ENCODE data around the gene MT1A.

GRCh38 chr16:56615353-56615752 lies 23.1 kb upstream of the MT1A start:
- TF ChIP-seq, protein P1, sequence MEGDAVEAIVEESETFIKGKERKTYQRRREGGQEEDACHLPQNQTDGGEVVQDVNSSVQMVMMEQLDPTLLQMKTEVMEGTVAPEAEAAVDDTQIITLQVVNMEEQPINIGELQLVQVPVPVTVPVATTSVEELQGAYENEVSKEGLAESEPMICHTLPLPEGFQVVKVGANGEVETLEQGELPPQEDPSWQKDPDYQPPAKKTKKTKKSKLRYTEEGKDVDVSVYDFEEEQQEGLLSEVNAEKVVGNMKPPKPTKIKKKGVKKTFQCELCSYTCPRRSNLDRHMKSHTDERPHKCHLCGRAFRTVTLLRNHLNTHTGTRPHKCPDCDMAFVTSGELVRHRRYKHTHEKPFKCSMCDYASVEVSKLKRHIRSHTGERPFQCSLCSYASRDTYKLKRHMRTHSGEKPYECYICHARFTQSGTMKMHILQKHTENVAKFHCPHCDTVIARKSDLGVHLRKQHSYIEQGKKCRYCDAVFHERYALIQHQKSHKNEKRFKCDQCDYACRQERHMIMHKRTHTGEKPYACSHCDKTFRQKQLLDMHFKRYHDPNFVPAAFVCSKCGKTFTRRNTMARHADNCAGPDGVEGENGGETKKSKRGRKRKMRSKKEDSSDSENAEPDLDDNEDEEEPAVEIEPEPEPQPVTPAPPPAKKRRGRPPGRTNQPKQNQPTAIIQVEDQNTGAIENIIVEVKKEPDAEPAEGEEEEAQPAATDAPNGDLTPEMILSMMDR (IDR thresholded peaks at IDR 0.05; ENCODE audit: extremely low read depth in 1 of 2, insufficient read depth in 1 of 2, low read depth in 1 of 2, low read length in 2 of 2), result no peak
- TF ChIP-seq POLR2A (IDR thresholded peaks at IDR 0.05; ENCODE audit: low read depth, low read length), result no peak
- TF ChIP-seq MYC (IDR thresholded peaks at IDR 0.05; ENCODE audit: low read depth, low read length), result no peak
- no peak for TF ChIP-seq POLR2AphosphoS5 (IDR thresholded peaks at IDR 0.05; ENCODE audit: insufficient read depth, low read depth, low read length)
- TF ChIP-seq EZH2 (IDR thresholded peaks at IDR 0.05; ENCODE audit: borderline replicate concordance, low read depth, low read length, severe bottlenecking), result no peak
- TF ChIP-seq, protein P2, sequence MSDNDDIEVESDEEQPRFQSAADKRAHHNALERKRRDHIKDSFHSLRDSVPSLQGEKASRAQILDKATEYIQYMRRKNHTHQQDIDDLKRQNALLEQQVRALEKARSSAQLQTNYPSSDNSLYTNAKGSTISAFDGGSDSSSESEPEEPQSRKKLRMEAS (IDR thresholded peaks at IDR 0.05; ENCODE audit: insufficient read depth, insufficient read length), result no peak
